Measurements from ENCODE around the gene WASHC3. TPM values are rescaled to one million over a fixed set of nuclear protein-coding genes. Genes with fewer than 3 reads are reported as not detected.
A peak's percentile ranks its signal among the peaks of the same experiment; 100 is the strongest.
"Not testable (repeated sequence)": the region's sequence is repeated elsewhere in the genome, so short reads cannot be mapped to it uniquely, and the experiment has no call there.

The WASHC3 gene, protein sequence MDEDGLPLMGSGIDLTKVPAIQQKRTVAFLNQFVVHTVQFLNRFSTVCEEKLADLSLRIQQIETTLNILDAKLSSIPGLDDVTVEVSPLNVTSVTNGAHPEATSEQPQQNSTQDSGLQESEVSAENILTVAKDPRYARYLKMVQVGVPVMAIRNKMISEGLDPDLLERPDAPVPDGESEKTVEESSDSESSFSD
- total RNA-seq = 30.1 TPM

DNA sequence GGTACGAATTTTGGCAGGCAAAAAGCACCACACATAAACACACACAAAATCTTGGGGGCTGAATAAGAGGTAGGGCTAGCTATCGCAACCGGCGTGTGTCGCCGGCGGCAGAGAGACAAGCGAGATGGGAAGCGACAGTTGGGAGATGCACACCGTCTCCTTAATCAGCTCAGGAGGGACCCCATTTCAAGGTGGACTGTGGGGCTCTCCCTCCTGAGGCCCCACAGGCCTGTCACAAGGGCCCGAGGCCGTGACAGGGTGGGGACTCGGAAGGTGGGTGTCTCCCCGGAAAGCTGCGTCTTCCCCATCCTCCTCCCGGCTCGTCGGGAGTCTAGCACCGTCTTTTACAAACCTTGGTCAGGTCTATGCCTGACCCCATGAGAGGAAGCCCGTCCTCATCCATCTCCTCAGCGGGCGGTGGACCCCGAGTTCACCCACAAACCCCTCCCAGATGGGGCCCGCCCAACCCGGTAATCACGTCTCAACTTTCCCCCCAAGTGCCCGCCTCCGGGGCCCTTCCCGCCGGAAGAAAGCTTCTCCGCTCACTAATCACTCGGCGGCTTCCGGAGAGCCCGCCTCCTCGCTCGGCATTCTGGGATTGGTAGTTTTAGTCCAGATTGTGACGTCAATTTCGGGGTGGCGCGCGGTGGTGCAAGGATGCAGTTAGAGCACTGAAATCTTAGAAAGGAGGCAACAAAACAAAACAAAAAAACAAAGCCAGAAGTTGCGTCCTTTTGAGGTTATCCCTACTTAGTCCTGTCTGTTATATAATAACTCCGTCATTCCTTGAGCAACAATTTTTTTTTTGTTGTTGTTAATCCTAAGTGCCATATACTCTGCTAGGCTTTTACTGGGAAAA lies at the start of gene WASHC3:
WASHC3 (minus strand) TSS at position 432 of the 859 bp plus-strand sequence; CDS start at position 403, 29 bp downstream.
- peak; percentile 97 for ATAC-seq

- ATAC-seq = no peak
These were observed 49.0 kb upstream of the WASHC3 start for GRCh38 chr12:102110782-102111181.

DNA sequence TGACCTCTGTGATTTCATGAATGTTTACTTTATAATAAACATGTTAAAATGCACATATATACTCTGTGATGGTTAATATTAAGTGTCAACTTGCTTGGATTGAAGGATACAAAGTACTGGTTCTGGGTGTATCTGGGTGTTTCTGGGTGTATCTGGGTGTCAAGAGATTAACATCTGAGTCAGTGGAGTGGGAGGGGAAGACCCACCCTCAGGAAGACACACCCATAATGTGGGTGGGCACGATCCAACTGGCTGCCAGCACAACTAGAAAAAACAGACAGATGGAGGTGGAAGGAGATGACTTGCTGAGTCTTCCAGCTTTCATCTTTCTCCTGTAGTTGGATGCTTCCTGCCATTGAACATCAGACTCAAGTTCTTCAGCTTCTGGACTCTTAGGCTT lies 46.2 kb upstream of the WASHC3 start:
- ATAC-seq = peak; percentile 100

GRCh38 chr12:102106905-102107304 lies 45.1 kb upstream of the WASHC3 start:
- ATAC-seq = no peak

GRCh38 chr12:102096855-102097254 lies 35.1 kb upstream of the WASHC3 start:
- no peak for ATAC-seq

- peak; percentile 70 for ATAC-seq
These were observed 34.0 kb upstream of the WASHC3 start for GRCh38 chr12:102095677-102096263.

DNA sequence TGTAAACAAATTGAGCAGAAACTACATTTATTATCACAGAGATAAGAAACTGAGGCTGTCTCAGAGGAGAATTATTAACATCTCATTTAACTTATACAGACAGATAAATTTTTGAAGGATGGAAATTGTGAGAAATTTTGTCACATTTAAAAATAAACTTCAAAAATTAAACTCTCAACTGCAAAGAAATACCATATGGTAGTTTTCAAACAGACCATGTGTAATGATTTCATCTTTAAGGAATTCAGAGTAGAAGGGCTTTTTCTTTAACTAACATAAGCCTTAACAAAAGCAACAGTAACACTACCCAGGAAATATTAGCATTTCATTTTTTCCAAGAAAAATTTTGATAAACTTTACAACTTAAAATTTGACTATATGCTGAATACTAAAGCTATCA lies 31.5 kb upstream of the WASHC3 start:
- no peak for ATAC-seq

- not testable (repeated sequence) for ATAC-seq
These were observed 27.5 kb upstream of the WASHC3 start for GRCh38 chr12:102089228-102089835.

GRCh38 chr12:102080842-102081241 lies 19.1 kb upstream of the WASHC3 start:
- ATAC-seq = no peak

DNA sequence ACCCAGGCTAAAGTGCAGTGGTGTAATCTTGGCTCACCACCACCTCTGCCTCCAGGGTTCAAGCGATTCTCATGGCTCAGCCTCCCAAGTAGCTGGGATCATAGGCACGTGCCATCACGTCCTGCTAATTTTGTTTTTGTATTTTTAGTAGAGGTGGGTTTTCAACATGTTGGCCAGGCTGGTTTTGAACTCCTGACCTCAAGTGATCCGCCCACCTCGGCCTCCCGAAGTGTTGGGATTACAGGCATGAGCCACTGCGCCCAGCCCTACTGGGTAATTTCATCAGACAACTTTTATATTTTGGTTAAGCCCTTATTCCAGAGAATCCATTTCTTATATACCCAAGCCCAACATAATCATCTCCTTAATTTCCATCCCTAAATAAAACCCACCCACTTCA lies 10.3 kb upstream of the WASHC3 start:
- ATAC-seq = not testable (repeated sequence)

DNA sequence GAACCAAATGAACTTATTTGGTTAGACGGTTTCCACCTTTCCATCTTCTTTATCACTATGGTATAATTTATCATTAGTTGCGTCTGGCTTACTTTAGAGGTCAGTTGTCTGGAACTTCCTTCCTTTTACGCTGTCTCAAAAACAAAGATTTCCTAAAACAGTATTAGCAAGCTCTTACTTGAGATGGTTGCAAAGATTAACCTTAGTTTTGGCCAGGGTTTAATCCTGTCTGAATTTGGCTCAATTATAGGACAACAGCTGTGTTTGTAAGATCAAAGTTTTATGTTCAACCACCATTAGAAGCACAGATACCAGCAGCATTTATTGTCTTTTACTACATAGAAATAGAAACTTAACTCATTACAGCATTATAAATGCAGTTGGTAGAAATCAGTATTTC lies 7.9 kb upstream of the WASHC3 start:
- no peak for ATAC-seq

- no peak for ATAC-seq
These were observed 5.9 kb upstream of the WASHC3 start for GRCh38 chr12:102067574-102068258.

GRCh38 chr12:102064476-102064875 lies 2.7 kb upstream of the WASHC3 start:
- no peak for ATAC-seq

- no peak for ATAC-seq
These were observed 1.3 kb upstream of the WASHC3 start for GRCh38 chr12:102063069-102063468.

- no peak for ATAC-seq
These were observed 622 bp upstream of the WASHC3 start for GRCh38 chr12:102062419-102062806.

DNA sequence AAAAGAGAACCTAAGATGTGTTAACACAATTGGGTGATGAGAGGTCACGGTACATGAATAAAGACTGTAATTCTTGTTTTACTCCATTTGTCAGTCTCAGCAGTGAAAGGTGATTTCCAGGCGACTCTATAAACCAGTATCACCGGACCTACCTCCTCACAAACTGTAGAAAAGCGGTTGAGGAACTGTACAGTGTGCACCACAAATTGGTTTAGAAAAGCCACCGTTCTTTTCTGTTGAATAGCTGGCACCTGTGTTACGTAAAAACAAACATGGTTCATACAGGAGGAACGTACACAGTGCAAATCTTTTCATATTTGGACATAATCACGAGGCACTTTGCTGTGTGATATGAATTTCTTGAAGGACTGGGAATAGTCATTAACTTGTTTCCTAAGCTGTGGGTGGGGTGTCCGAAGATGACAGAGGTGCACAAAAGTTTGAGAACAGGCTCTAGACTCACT lies 663 bp downstream of the WASHC3 start:
- ATAC-seq = peak; percentile 79

- no peak for ATAC-seq
These were observed 2.4 kb downstream of the WASHC3 start for GRCh38 chr12:102059343-102059742.

- no peak for ATAC-seq
These were observed 7.4 kb downstream of the WASHC3 start for GRCh38 chr12:102054345-102054744.

DNA sequence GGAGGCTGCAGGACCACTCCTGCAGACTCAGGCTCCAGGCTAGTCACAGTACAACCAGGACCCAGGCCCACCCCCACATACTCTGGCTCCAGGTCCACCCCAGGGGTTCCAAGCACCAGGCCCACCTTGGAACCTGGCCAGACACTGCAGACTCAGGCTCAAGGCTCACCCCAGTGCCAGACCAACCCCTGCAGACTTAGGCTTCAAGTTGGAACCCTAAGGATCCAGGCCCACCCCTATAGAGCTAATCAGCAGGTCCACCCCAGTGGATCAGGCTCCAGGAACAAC lies 8.8 kb downstream of the WASHC3 start:
- no peak for ATAC-seq

DNA sequence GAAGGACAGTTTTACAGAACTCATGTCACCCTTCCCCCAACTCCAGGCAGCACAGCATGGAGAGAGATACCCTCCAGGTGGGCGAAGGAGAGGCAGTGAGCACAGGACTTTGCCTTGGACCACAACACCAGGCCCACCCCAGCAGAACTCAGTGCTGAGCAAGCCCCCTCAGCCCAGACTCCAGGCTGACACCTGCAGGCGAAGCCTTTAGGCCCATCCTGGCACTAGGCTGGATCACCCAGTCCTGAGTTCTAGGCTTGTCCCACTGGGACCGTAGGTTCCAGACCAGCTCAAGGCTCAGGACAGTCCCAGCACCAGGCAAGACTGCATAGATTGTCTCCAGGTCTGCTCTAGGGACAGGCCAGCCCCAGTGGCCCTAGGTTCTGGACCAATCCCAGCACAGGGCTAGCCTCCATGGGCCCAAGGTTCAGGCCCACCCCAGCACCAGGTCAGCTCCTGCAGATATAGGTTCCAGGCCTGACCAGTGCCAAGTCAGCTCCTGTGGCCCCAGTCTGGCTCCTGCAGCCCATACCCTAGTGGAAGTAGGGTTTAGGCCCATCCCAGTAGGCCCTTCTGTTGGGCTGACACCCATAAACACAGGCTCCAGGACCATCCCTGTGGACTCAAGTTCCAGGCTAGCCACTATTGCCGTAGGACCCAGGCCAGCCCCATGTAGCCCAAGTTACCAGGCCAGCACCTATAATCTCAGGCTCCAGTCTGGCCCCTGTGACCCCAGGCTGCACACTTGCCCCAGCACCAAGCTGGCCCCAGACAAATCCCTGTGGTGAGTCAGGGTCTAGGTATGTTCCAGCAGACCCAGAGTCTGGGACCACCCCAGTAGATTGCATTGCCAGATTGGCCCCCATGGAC lies 9.4 kb downstream of the WASHC3 start:
- peak; percentile 11 for ATAC-seq

DNA sequence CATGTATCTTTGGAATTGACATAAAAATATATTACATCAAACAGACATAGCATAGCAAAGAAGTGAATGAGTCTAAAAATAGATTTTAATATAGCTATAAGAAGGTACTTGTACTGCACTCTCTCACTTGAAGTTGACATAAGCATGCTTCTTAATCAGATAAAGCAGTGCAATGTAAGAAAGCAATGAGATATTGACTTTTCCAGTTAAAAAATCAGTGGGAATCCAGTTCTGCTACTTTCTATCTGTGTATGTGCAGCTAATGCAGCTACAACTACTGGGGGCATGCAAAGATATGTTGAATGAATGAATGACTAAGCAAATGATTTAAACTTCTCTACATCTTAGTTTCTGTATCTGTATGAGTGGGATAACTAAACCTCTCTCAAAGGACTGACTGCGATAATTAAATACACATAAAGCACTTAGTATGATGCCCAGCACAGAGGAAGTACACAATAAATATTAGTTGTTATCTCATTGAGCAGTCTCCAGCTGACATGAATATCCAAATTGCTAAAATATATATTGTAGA lies 10.3 kb downstream of the WASHC3 start:
- ATAC-seq = no peak
